Smooth muscle cell (in vitro differentiated cells): Measurements from ENCODE around the gene CACNB2. TPM values are rescaled to one million over a fixed set of nuclear protein-coding genes. Genes with fewer than 3 reads are reported as not detected.

Experiments
- DNase-seq: peaks from one replicate; lab custom pipeline; 2025; ENCODE audit not compliant: unreplicated experiment; lab: John Stamatoyannopoulos, UW
- H2AFZ ChIP-seq: fragments of 200-600 bp; sonication (generic); 2 replicates; pipeline ENCODE4 v1.6.0; 2016; ENCODE audit warnings: antibody characterized with exemption, low read depth, mild to moderate bottlenecking
- H3F3A ChIP-seq: fragments of 200-600 bp; sonication (generic); 2 replicates; pipeline ENCODE4 v1.6.0; 2017; ENCODE audit warnings: antibody characterized with exemption, low read depth
- H3K27ac ChIP-seq: fragments of 200-600 bp; sonication (generic); 2 replicates; pipeline ENCODE4 v1.5.1; 2016; ENCODE audit warnings: low read depth, mild to moderate bottlenecking
- H3K27me3 ChIP-seq: fragments of 200-600 bp; sonication (generic); 2 replicates; pipeline ENCODE4 v1.6.1; 2016; ENCODE audit warnings: low read depth, mild to moderate bottlenecking
- H3K36me3 ChIP-seq: fragments of 200-600 bp; sonication (generic); 2 replicates; pipeline ENCODE4 v1.5.1; 2016; ENCODE audit warnings: low read depth
- H3K4me1 ChIP-seq: fragments of 200-600 bp; sonication (generic); 2 replicates; pipeline ENCODE4 v1.5.1; 2016; ENCODE audit warnings: low read depth
- H3K4me2 ChIP-seq: fragments of 200-600 bp; sonication (generic); 2 replicates; pipeline ENCODE4 v1.6.0; 2016; ENCODE audit warnings: mild to moderate bottlenecking
- H3K4me3 ChIP-seq: fragments of 200-600 bp; sonication (generic); 2 replicates; pipeline ENCODE4 v1.5.1; 2016; ENCODE audit warnings: mild to moderate bottlenecking
- H3K79me2 ChIP-seq: fragments of 200-600 bp; sonication (generic); 2 replicates; pipeline ENCODE4 v1.6.0; 2016; ENCODE audit warnings: low read depth, mild to moderate bottlenecking
- H3K9ac ChIP-seq: fragments of 200-600 bp; sonication (generic); 2 replicates; pipeline ENCODE4 v1.6.0; 2016; ENCODE audit warnings: low read depth
- H3K9me3 ChIP-seq: fragments of 200-600 bp; sonication (generic); replicated peaks from 2 replicates; pipeline ENCODE4 v1.5.1; 2016; ENCODE audit warnings: low read depth
- H4K20me1 ChIP-seq: fragments of 200-600 bp; sonication (generic); 2 replicates; pipeline ENCODE4 v1.6.0; 2016; ENCODE audit warnings: low read depth
- CTCF ChIP-seq: fragments of 200-600 bp; sonication (generic); IDR thresholded peaks from 2 replicates; pipeline ENCODE4 v1.5.1; 2017; ENCODE audit warnings: borderline replicate concordance, mild to moderate bottlenecking, antibody characterized with exemption; ENCODE audit not compliant: insufficient read depth, poor library complexity, severe bottlenecking
- WGBS: methylation state at CpG from one replicate; pipeline ENCODE4 v1.1.7; 2016; ENCODE audit warnings: low lambda C conversion rate; 5-methylcytosine and 5-hydroxymethylcytosine counted together
- polyA plus RNA-seq: library from polyadenylated mRNA; unstranded; fragments of >200 nt; fragmentation: Nextera tagmentation; extraction: Ambion mirVana; gene quantifications from 2 replicates; pipeline ENCODE4 v1.2.1, GENCODE V29; 2016
- total RNA-seq: library from RNA; depleted of rRNA; stranded (reverse); fragments of >200 nt; gene quantifications from 2 replicates; pipeline ENCODE4 v1.2.3, GENCODE V29; 2014

CACNB2 gene
- total and polyA plus RNA-seq, 2 experiments from 2014 or later, result 0.04 to 1.1 TPM

DNA sequence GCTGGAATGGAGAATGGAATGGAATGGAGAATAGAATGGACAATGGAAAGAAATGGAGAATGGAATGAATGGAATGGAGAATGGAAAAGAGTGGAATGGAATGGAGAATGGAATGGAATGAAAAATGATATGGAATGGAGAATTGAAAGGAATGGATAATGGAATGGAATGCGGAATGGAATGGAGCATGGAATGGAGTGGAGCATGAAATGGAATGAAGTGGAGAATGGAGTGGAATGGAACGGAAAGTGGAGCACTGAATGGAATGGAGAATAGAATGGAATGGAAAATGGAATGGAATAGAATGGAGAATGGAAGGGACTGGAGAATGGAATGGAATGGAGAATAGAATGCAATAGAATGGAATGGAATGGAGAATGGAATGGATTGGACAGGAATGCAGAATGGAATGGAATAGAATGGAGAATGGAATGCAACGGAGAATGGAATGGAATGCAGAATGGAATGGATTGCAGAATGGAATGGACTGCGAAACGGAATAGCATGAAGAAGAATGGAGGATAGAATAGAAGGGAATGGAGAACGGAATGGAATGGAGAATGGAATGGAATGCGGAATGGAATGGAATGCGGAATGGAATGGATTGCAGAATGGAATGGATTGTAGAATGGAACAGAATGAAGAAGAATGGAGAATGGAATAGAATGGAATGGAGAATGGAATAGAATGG lies 421.8 kb downstream of the CACNB2 start:
- H3K4me1 ChIP-seq, result no peaks in the 10 kb centered on the region
- H3K9me3 ChIP-seq, result peaks cover 2% of the 10 kb centered on the region
- no peaks in the 10 kb centered on the region for H3K36me3 ChIP-seq
- H3K27me3 ChIP-seq, result no peaks in the 10 kb centered on the region
- no peak for TF ChIP-seq CTCF
- no peak overlapping the region for H3K27ac ChIP-seq
- no peak overlapping the region for H3K4me3 ChIP-seq
- no peaks in the 10 kb centered on the region for H4K20me1 ChIP-seq
- no peak overlapping the region for H3K9ac ChIP-seq
- WGBS, result 98% methylated on average over 8 of the region's 8 CpGs
- H2AFZ ChIP-seq, result no peak overlapping the region
- no peaks in the 10 kb centered on the region for H3K79me2 ChIP-seq
- no peak overlapping the region for H3K4me2 ChIP-seq
- no peak for DNase-seq
- no peaks in the 10 kb centered on the region for H3F3A ChIP-seq

GRCh38 chr10:18563003-18563726 lies 422.9 kb downstream of the CACNB2 start:
- Histone ChIP-seq H3K9me3 (peaks cover 1% of the 10 kb centered on the region), H3K9ac (no peak overlapping the region), H3K27ac (no peak overlapping the region), H3K4me1 (no peaks in the 10 kb centered on the region), H3K4me2 (no peak overlapping the region), H3K27me3 (no peaks in the 10 kb centered on the region), H3K4me3 (no peak overlapping the region), H4K20me1 (no peaks in the 10 kb centered on the region), H3F3A (no peaks in the 10 kb centered on the region), H3K36me3 (no peaks in the 10 kb centered on the region), H3K79me2 (no peaks in the 10 kb centered on the region), H2AFZ (no peak overlapping the region)
- no peak for DNase-seq
- WGBS, result 98% methylated on average over 6 of the region's 6 CpGs
- TF ChIP-seq CTCF, result no peak

GRCh38 chr10:18565006-18565405 lies 424.8 kb downstream of the CACNB2 start:
- H2AFZ ChIP-seq, result no peak overlapping the region
- 95% methylated on average over 5 of the region's 5 CpGs for WGBS

More at GRCh38 chr10:18565006-18565405, 424.8 kb downstream of the CACNB2 start:
- Histone ChIP-seq H3K27ac (no peak overlapping the region), H3K36me3 (no peaks in the 10 kb centered on the region), H3F3A (no peaks in the 10 kb centered on the region), H3K27me3 (no peaks in the 10 kb centered on the region), H4K20me1 (no peaks in the 10 kb centered on the region), H3K4me1 (no peaks in the 10 kb centered on the region), H3K9me3 (peaks cover 6% of the 10 kb centered on the region), H3K9ac (no peak overlapping the region), H3K4me3 (no peak overlapping the region), H3K79me2 (no peaks in the 10 kb centered on the region), H3K4me2 (no peak overlapping the region)
- no peak for DNase-seq
- no peak for TF ChIP-seq CTCF
